SK-N-MC (cell line): ENCODE results near the gene UGDH.

ENCODE experiments used
- EZH2 ChIP-seq: fragments of 200-600 bp; sonication (generic); IDR thresholded peaks from one replicate; pipeline ENCODE4 v1.6.1; 2017; ENCODE audit warnings: antibody characterized with exemption
- FOXP2 ChIP-seq: optimal IDR thresholded peaks from 2 replicates; pipeline ENCODE3; 2011; ENCODE audit warnings: mild to moderate bottlenecking, moderate library complexity; ENCODE audit not compliant: insufficient read depth; ENCODE audit errors: extremely low read length, control extremely low read depth
- POLR2AphosphoS5 ChIP-seq: IDR thresholded peaks from 2 replicates; pipeline ENCODE4 v1.6.1; 2012; ENCODE audit warnings: mild to moderate bottlenecking, low read depth, low read length, borderline replicate concordance

DNA sequence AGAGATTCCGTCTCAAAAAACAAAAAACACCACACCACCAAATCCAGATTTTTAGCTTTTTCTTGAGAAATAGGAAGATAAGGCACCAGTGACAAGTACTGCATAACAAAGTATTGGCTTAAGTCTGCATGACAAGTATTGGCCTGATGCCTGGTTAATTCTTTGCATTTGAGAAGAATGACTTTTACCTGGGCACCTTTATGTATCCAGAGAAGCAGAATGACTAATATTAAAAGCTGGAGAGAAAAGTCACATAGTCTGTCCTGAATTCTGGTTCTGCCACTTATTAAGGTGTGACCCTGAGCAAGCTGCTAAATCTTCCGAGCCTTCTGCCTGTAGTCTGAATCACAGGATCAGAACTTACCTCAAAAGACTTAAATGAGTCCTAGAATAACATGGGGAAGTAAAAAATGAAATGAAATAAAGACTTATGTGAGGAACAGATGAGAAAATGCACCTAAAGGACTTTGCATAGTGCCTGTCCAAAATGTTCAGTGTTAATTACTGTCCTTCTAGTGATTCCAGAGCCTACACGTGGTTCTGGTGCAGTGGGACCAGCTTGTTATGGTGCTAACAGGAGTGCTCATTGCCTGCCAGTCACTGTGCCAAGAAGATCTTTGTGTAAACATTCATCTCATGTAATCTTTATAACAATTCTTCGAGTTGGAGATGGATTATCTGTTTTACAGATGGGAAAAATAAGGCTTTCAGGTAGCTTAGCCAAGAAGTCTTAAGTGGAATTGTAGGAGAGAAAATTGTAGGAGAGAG is 31.6 kb downstream of the UGDH start:
- TF ChIP-seq POLR2AphosphoS5 (no peak), EZH2 (no peak), FOXP2 (no peak)
